ENCODE data around the gene NPFF.

GRCh38 chr12:53492188-53492587 lies 15.1 kb downstream of the NPFF start:
- no peak for TF ChIP-seq POLR2A (IDR thresholded peaks at IDR 0.05; ENCODE audit: low read depth, low read length)
- TF ChIP-seq POLR2AphosphoS5 (IDR thresholded peaks at IDR 0.05; ENCODE audit: insufficient read depth, low read depth, low read length) = no peak
- TF ChIP-seq EZH2 (IDR thresholded peaks at IDR 0.05; ENCODE audit: borderline replicate concordance, low read depth, low read length, severe bottlenecking) = no peak
- no peak for TF ChIP-seq CTCF (IDR thresholded peaks at IDR 0.05; ENCODE audit: extremely low read depth in 1 of 2, insufficient read depth in 1 of 2, low read depth in 1 of 2, low read length in 2 of 2)
- no peak for TF ChIP-seq JUN (IDR thresholded peaks at IDR 0.05; ENCODE audit: borderline replicate concordance, insufficient read depth, insufficient read length, low read depth)
- TF ChIP-seq GATA2 (IDR thresholded peaks at IDR 0.05; ENCODE audit: insufficient read depth, insufficient read length, low read depth, low read length) = no peak

Data from endothelial cell of umbilical vein (primary cell).